Calu3 (cell line): ENCODE data around the gene SH2D3A. TPM values are rescaled to one million over a fixed set of nuclear protein-coding genes. Genes with fewer than 3 reads are reported as not detected.

ENCODE experiments used
- BruUV-seq: library from RNA; stranded (reverse); fragments of 400-500 nt; replicated peaks from 2 replicates; lab custom pipeline; 2021; lab: Mats Ljungman, UMichigan
- CTCF ChIA-PET: fragments of 300-600 bp; sonication (Branson Sonifier 250); formaldehyde crosslinking; loops from one replicate; lab custom pipeline; 2022; ENCODE audit warnings: antibody characterized with exemption; lab: Charles Lee
- DNase-seq: peaks from one replicate; pipeline ENCODE4 v3.0.0; 2022
- H3K27ac Mint-ChIP-seq: one replicate; pipeline ENCODE4 v1.8.0; 2022; ENCODE audit warnings: mixed read lengths; ENCODE audit not compliant: unreplicated experiment
- H3K27me3 Mint-ChIP-seq: one replicate; pipeline ENCODE4 v1.8.0; 2022; ENCODE audit warnings: mixed read lengths; ENCODE audit not compliant: unreplicated experiment
- H3K36me3 Mint-ChIP-seq: one replicate; pipeline ENCODE4 v1.8.0; 2022; ENCODE audit warnings: mild to moderate bottlenecking, moderate library complexity, mixed read lengths; ENCODE audit not compliant: insufficient read depth, unreplicated experiment
- H3K4me1 Mint-ChIP-seq: one replicate; pipeline ENCODE4 v1.8.0; 2022; ENCODE audit warnings: mild to moderate bottlenecking, low read depth, mixed read lengths; ENCODE audit not compliant: unreplicated experiment
- H3K4me3 Mint-ChIP-seq: one replicate; pipeline ENCODE4 v1.8.0; 2022; ENCODE audit warnings: mild to moderate bottlenecking, low read depth, moderate library complexity, mixed read lengths; ENCODE audit not compliant: unreplicated experiment
- H3K9me3 Mint-ChIP-seq: one replicate; pipeline ENCODE4 v1.8.0; 2022; ENCODE audit warnings: low read depth, mixed read lengths; ENCODE audit not compliant: unreplicated experiment
- CTCF ChIP-seq: fragments of 200-600 bp; IDR thresholded peaks from one replicate; pipeline ENCODE4 v1.8.0; 2022; ENCODE audit warnings: antibody characterized with exemption; ENCODE audit not compliant: unreplicated experiment
- intact Hi-C: fragments of 100-400 bp; cut with micrococcal nuclease; formaldehyde crosslinking; loops from one replicate; pipeline ENCODE4 v1.10.0; 2022; ENCODE audit not compliant: unreplicated experiment
- total RNA-seq: library from RNA; stranded (reverse); gene quantifications from 2 replicates; pipeline ENCODE4 v1.2.3, GENCODE V29; 2022

The SH2D3A gene
- total RNA-seq, 1 experiment from 2014 or later, result 64.0 TPM

- CTCF ChIA-PET, result no interaction called here
Measured at GRCh38 chr19:6806488-6806887, 39.3 kb upstream of the SH2D3A start.

GRCh38 chr19:6803036-6803404, 35.8 kb upstream of the SH2D3A start:
- no TSS peak for BruUV-seq
- intact Hi-C loops, result loop anchor here (10.0 kb wide), 1 partner anchor 68 kb away; the partner anchor contains the start of genes GPR108 and TRIP10
- H3K4me3 Mint-ChIP-seq, result no peak overlapping the region
- no peak overlapping the region for H3K27ac Mint-ChIP-seq
- DNase-seq, result no peak
- CTCF ChIA-PET, result interaction anchor here (1.7 kb wide), 1 partner anchor 9 kb away, joined by 4 read pairs; no protein-coding TSS in a partner anchor
- peaks cover 33% of the 10 kb centered on the region for H3K4me1 Mint-ChIP-seq
- TF ChIP-seq CTCF, result no peak
- H3K9me3 Mint-ChIP-seq, result no peaks in the 10 kb centered on the region
- peaks cover 20% of the 10 kb centered on the region for H3K36me3 Mint-ChIP-seq
- H3K27me3 Mint-ChIP-seq, result no peaks in the 10 kb centered on the region

More at GRCh38 chr19:6806488-6806887, 39.3 kb upstream of the SH2D3A start:
- Mint-ChIP-seq H3K27ac (peak overlapping the region; percentile 52), H3K27me3 (no peaks in the 10 kb centered on the region), H3K4me1 (peaks cover 13% of the 10 kb centered on the region), H3K36me3 (peaks cover 10% of the 10 kb centered on the region), H3K9me3 (no peaks in the 10 kb centered on the region), H3K4me3 (no peak overlapping the region)
- no TSS peak for BruUV-seq
- DNase-seq, result peak; percentile 16
- intact Hi-C loops, result loop anchor here (10.0 kb wide), 1 partner anchor 72 kb away; the partner anchor contains the start of genes GPR108 and TRIP10
- no peak for TF ChIP-seq CTCF

- Mint-ChIP-seq H3K27me3 (no peaks in the 10 kb centered on the region), H3K36me3 (peaks cover 20% of the 10 kb centered on the region), H3K4me3 (peak overlapping the region; percentile 81), H3K4me1 (peaks cover 33% of the 10 kb centered on the region), H3K27ac (peak overlapping the region; percentile 99), H3K9me3 (no peaks in the 10 kb centered on the region)
- CTCF ChIA-PET, result interaction anchor here (1.7 kb wide), 1 partner anchor 10 kb away, joined by 4 read pairs; no protein-coding TSS in a partner anchor
- DNase-seq, result no peak
- intact Hi-C loops, result loop anchor here (10.0 kb wide), 1 partner anchor 68 kb away; the partner anchor contains the start of genes GPR108 and TRIP10
- no TSS peak for BruUV-seq
- TF ChIP-seq CTCF, result no peak
Measured at GRCh38 chr19:6802336-6803035, 35.3 kb upstream of the SH2D3A start.

- CTCF ChIA-PET, result interaction anchor here (0.6 to 1.3 kb wide), 3 partner anchors 62 to 63 kb away, joined by 4 to 10 read pairs (median 6); no protein-coding TSS in a partner anchor
- BruUV-seq, result TSS peak; percentile 85
Measured at GRCh38 chr19:6801485-6802086, 34.4 kb upstream of the SH2D3A start.

More at GRCh38 chr19:6801485-6802086, 34.4 kb upstream of the SH2D3A start:
- TF ChIP-seq CTCF, result no peak
- Mint-ChIP-seq H3K4me1 (peaks cover 33% of the 10 kb centered on the region), H3K36me3 (peaks cover 19% of the 10 kb centered on the region), H3K9me3 (no peaks in the 10 kb centered on the region), H3K27ac (peak overlapping the region; percentile 99), H3K4me3 (peak overlapping the region; percentile 81), H3K27me3 (no peaks in the 10 kb centered on the region)
- intact Hi-C loops, result loop anchor here (2.0 to 10.0 kb wide), 3 partner anchors 35 to 67 kb away; partner anchors contain the start of genes GPR108, SH2D3A and TRIP10
- DNase-seq, result peak; percentile 85
